Activated naive CD8-positive, alpha-beta T cell treated with anti-CD3 and anti-CD28 coated beads, Interleukin-2, amount 50 U/mL, for 24 hours (primary cell): ENCODE results near the gene MCOLN2.
A peak's percentile ranks its signal among the peaks of the same experiment; 100 is the strongest.

Experiments
- ATAC-seq: fragments of 150-1000 bp; cut with Tn5 transposase; one replicate; pipeline ENCODE4 v1.10.0; 2021
- DNase-seq: peaks from one replicate; pipeline ENCODE4 v3.0.0; 2021
- H3K27ac Mint-ChIP-seq: one replicate; pipeline ENCODE4 v1.8.0; 2021; ENCODE audit warnings: mild to moderate bottlenecking, mixed read lengths
- H3K27me3 Mint-ChIP-seq: one replicate; pipeline ENCODE4 v1.8.0; 2021; ENCODE audit warnings: mixed read lengths
- H3K36me3 Mint-ChIP-seq: one replicate; pipeline ENCODE4 v1.8.0; 2021; ENCODE audit warnings: low read depth, mixed read lengths
- H3K4me1 Mint-ChIP-seq: one replicate; pipeline ENCODE4 v1.8.0; 2021; ENCODE audit warnings: mixed read lengths
- H3K4me3 Mint-ChIP-seq: one replicate; pipeline ENCODE4 v1.8.0; 2021; ENCODE audit warnings: mild to moderate bottlenecking, moderate library complexity, mixed read lengths
- H3K9me3 Mint-ChIP-seq: one replicate; pipeline ENCODE4 v1.8.0; 2021; ENCODE audit warnings: mixed read lengths

Gene MCOLN2

DNA sequence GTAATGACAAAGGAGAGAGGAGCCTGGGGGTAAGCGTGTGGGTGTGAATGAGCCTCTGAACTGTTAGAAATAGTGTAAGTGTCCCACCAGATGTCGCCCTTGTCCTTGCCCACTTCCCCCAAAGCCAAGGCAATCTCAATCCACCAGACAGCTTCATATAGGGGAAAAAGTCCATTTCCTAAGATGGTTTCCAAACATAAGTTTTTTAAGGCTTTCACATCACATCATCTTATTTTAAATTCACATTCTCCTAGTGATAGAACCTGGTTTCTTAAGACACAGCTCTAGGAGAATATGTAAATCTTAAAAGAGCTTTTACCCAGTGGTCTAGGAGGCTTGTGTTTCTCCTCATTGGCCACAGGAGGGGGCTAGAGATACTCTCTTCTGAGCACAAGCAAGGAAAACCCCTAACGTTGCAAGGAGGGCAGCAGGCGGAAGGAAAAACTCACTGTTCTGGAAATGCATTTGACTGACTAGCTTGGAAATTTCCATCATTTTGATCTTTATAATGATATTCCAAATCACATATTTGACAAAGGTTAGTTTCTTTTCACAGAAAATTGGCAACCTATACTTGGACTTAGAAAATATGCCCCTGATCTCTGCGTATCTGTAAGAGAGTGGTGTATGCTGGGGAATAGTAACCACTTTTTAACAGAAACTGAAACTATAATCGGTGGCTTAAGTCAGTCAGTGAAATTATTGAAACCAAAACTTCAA is 52.0 kb downstream of the MCOLN2 start:
- ATAC-seq (peak; percentile 90), DNase-seq (peak; percentile 68)
- peaks cover 19% of the 10 kb centered on the region for H3K4me1 Mint-ChIP-seq
- peak overlapping the region; percentile 95 for H3K27ac Mint-ChIP-seq
- H3K27me3 Mint-ChIP-seq: no peaks in the 10 kb centered on the region
- H3K9me3 Mint-ChIP-seq: peaks cover 5% of the 10 kb centered on the region
- H3K4me3 Mint-ChIP-seq: peak overlapping the region; percentile 80
- peaks cover 30% of the 10 kb centered on the region for H3K36me3 Mint-ChIP-seq

DNA sequence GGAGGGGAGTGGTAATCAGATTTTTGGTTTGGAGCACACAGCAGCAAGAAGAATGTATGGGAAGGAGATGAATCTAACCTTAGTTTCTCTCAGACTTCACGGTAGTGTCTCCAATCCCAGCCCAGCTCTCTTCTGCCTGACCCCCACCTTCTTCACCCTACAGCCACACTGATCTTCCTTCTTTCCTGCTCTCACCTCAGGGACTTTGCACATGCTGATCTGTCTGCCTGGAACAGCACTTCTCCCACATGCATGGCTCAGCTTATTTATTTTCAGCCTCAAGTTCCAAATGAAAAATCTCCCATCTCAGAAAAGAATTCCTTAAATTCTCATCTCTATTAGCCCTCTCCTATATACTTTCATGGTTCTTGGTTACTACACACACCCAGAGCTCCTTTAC is 55.1 kb downstream of the MCOLN2 start:
- Mint-ChIP-seq H3K27ac (no peak overlapping the region), H3K4me3 (no peak overlapping the region), H3K9me3 (no peaks in the 10 kb centered on the region), H3K36me3 (peaks cover 11% of the 10 kb centered on the region), H3K27me3 (no peaks in the 10 kb centered on the region), H3K4me1 (peaks cover 19% of the 10 kb centered on the region)
- DNase-seq (no peak), ATAC-seq (no peak)

DNA sequence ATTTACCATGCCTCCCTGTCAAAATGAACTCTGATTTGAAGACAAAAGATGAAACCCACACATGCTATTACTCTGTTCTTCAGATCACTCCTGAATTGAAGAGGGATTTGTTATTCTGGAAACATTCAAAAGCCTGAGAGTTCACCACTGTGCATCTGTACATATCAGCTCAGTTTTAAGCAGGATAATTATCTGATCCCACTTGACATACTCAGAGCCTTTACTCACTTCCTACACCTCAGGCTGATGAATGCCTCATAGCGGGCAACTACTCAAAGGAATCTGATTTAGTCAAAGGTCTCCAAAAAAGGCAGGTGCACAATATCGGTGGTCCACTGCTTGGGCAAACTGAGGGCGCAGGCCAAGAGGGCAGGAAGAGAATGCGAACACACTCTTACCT is 56.4 kb downstream of the MCOLN2 start:
- Mint-ChIP-seq H3K4me3 (no peak overlapping the region), H3K36me3 (peaks cover 4% of the 10 kb centered on the region), H3K27ac (no peak overlapping the region), H3K4me1 (peaks cover 12% of the 10 kb centered on the region), H3K9me3 (no peaks in the 10 kb centered on the region), H3K27me3 (no peaks in the 10 kb centered on the region)
- DNase-seq (no peak), ATAC-seq (no peak)

DNA sequence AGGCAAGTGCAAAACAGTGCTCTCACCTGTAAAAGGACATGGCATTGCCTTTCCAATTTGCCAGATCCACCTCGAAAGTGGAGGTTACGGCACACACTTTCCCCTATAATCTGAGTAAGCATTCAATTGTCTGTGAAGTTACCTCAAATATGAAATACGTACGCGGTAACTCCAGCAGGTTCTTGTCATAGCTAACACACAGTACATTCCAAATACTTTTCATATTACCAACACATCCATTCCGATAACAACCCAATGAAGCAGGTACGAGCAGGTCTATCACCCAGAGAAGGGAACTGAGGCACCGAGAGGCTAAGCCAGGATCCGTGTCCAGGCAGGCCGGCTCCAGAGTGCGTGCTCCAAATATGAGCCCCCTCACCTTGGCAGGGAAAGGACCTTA is 57.2 kb downstream of the MCOLN2 start:
- DNase-seq (no peak), ATAC-seq (no peak)
- no peaks in the 10 kb centered on the region for H3K27me3 Mint-ChIP-seq
- peaks cover 5% of the 10 kb centered on the region for H3K4me1 Mint-ChIP-seq
- no peaks in the 10 kb centered on the region for H3K9me3 Mint-ChIP-seq
- peaks cover 2% of the 10 kb centered on the region for H3K36me3 Mint-ChIP-seq
- no peak overlapping the region for H3K4me3 Mint-ChIP-seq
- no peak overlapping the region for H3K27ac Mint-ChIP-seq

DNA sequence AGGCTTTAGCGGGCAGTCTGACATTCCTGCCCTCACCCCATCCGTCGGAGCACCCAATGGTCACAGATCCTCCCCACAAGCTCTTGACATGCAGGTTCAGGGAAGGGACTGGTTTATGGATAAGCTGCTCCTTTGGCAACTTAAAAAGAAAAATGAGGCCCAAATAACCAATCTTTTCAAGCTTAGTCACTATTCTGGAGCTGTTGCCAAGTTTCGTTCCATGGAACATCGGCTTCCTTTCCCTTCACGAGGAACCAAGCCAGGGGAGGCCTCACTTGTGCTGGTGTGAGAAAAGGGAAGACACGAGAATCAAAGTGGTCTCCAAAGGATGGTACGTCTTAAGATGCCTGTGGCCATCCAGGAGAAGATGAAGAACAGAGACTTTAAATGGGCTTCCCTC is 57.8 kb downstream of the MCOLN2 start:
- Mint-ChIP-seq H3K27me3 (no peaks in the 10 kb centered on the region), H3K9me3 (no peaks in the 10 kb centered on the region), H3K36me3 (peaks cover 2% of the 10 kb centered on the region), H3K27ac (no peak overlapping the region), H3K4me1 (no peaks in the 10 kb centered on the region), H3K4me3 (no peak overlapping the region)
- ATAC-seq: no peak
- no peak for DNase-seq

DNA sequence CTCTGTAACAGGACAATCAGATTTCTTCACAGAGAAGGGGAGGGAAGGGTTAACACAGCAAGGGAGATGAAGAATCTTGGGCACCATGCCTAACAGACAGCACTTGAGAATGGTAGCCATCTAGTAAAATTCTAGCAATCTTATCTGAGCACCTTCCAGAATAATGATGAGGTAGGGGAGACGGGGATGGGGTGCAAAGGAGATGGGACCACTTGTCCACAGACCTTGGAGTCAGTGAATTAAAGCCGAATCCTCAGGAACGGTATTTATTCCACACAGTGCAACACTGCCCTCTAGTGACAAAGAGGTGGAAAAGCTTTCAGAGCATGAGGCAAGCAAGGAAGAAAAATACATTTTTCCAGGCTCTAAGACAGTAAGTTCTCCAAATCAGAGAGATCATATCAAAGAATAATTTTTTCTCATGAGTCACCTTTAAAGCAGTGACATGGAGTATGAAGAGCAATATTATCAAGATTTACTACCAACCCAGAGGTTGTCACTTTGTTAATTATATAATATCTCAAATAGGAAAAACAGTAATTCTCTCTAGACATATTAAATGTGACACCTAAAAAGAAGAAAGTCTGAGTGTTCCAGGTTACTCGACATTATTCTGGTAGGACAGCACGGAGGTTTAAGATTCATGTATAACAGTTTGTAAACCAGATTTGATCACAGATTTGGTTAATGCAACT is 60.6 kb downstream of the MCOLN2 start:
- Mint-ChIP-seq H3K4me1 (no peaks in the 10 kb centered on the region), H3K9me3 (no peaks in the 10 kb centered on the region), H3K4me3 (no peak overlapping the region), H3K27ac (no peak overlapping the region), H3K36me3 (peaks cover 2% of the 10 kb centered on the region), H3K27me3 (no peaks in the 10 kb centered on the region)
- no peak for ATAC-seq
- DNase-seq: no peak

DNA sequence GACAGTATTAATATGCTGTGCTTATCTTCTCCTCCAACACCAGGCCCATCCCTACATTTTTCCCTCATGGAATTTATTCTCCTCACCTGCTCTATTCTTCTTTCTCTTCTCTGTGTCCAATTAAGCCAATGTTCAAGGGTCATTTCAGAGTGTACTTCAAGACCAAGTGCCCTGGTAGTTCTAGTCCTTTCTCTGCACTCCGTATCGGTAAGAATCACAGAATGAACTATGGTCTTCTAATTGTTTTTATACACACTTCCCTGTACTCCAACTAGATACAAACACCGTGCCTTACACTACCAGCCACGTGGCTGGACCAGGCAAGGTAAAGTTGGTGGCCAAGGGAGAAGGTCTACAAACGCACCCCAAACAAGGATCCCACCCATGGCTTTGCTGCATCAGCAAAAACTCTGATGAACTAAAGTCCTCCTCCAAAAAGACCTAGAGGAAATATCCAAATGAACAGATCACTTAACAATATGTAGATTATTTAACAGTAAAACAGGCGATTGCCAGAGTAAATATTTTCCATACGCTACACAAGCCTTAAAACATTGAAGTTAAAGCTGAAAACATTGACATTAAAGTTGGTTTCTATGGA is 63.8 kb downstream of the MCOLN2 start:
- no peak for ATAC-seq
- Mint-ChIP-seq H3K4me1 (peaks cover 19% of the 10 kb centered on the region), H3K9me3 (no peaks in the 10 kb centered on the region)

DNA sequence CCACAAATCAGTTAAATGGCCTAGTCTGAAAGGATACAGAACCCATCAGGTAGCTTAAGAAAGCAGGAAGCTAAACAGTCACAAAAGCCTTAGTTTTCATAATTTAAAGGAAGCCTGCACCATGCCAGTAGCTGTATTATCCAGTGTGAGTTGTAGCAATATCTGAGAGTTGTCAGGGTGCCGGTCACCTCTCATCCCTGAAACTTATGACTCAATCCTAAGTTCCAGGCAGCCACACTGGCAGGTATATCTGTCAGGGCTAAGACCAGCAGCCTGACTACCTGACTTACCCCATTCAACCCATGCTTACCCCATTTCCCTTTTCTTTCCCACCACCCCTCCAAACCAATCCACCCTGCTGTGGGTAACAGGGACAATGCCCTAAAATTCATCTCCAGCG is 66.1 kb downstream of the MCOLN2 start:
- Mint-ChIP-seq H3K36me3 (peaks cover 6% of the 10 kb centered on the region), H3K9me3 (no peaks in the 10 kb centered on the region), H3K27me3 (no peaks in the 10 kb centered on the region), H3K4me3 (no peak overlapping the region), H3K27ac (no peak overlapping the region), H3K4me1 (peaks cover 19% of the 10 kb centered on the region)
- ATAC-seq (no peak), DNase-seq (no peak)

More for the DNA sequence above, 63.8 kb downstream of the MCOLN2 start:
- Mint-ChIP-seq H3K36me3 (peaks cover 5% of the 10 kb centered on the region), H3K4me3 (no peak overlapping the region), H3K27me3 (no peaks in the 10 kb centered on the region), H3K27ac (no peak overlapping the region)
- DNase-seq: no peak

DNA sequence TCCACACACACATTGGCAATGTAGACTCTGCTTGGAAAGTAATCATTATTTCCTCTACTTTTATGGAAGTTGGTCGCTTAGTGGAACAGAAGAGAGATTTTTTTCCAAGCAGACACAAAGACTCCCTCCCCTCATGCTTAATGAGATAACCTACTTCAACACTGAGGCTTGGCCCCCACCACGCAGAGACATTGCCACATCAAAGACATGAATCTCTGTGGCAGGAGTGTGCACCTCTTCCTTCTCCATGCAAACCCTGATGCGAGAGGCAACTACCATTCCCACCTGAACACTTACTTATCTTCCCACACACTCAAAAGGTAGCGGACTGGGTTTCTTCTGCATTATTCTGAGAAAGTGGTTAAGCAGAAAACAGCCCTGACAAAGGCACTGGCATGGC is 66.6 kb downstream of the MCOLN2 start:
- peaks cover 19% of the 10 kb centered on the region for H3K4me1 Mint-ChIP-seq
- no peak overlapping the region for H3K27ac Mint-ChIP-seq
- no peaks in the 10 kb centered on the region for H3K27me3 Mint-ChIP-seq
- DNase-seq: no peak
- no peak for ATAC-seq
- H3K4me3 Mint-ChIP-seq: no peak overlapping the region
- peaks cover 6% of the 10 kb centered on the region for H3K36me3 Mint-ChIP-seq
- no peaks in the 10 kb centered on the region for H3K9me3 Mint-ChIP-seq

DNA sequence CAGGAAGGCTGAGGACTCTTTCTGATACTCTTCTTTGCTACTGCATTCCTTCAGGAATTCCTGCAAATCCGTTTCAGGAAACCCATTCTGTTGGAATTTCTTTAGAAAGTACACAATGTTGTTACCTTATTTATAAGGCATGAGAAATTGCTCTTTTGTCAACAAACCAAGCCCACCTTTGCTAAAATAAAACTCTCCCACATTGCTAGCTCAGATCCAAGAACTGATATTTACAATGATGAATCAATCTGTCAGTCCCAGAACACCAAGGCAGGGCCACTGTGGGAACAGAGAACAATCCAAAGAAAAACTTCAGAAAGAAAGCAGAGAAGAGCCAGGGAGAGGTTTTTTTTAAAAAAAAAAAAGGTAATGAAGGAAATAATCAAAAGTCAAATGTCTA is 67.3 kb downstream of the MCOLN2 start:
- Mint-ChIP-seq H3K27me3 (no peaks in the 10 kb centered on the region), H3K9me3 (no peaks in the 10 kb centered on the region), H3K27ac (no peak overlapping the region), H3K36me3 (peaks cover 6% of the 10 kb centered on the region), H3K4me3 (no peak overlapping the region), H3K4me1 (peaks cover 19% of the 10 kb centered on the region)
- ATAC-seq: no peak
- no peak for DNase-seq

DNA sequence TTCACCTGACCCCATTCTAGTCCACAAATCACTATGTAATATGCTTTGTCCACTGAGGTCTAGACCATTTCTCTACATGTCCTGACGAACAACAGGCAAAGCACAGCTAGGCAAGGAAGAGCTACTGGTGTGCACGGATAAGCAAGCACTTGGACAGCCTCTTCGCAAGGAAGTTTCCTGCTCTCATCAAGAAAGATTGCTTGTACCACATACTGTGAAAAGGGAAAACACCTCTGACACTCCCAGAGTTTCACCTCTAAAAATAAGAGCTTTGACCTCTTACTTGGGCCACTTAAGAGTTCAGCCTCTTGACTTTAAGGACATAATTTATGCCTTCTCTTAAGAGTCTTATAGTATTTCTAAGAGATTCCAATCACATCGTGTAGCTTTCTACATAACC is 67.9 kb downstream of the MCOLN2 start:
- Mint-ChIP-seq H3K27me3 (no peaks in the 10 kb centered on the region), H3K36me3 (peaks cover 6% of the 10 kb centered on the region)

DNA sequence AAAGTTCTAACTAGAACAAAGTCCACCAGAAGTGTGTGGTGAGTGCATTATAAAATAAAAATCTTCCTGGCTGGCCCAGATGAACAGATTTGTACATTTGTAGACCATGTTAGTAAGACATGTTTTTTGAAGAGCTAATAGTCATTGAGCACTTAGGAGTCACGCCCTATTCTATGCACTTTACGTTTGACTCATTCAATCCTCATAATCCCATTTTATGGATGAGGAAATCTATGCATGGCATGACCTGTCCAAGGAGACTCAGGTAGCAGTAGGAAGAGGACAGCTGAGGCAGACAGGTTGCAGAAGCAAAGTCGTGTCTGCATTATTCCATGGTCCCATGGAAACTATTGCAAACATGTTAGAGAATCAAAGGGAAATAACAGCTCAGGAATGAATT is 73.6 kb downstream of the MCOLN2 start:
- H3K36me3 Mint-ChIP-seq: peaks cover 4% of the 10 kb centered on the region
- no peaks in the 10 kb centered on the region for H3K27me3 Mint-ChIP-seq
- H3K4me3 Mint-ChIP-seq: no peak overlapping the region
- no peak overlapping the region for H3K27ac Mint-ChIP-seq
- no peaks in the 10 kb centered on the region for H3K4me1 Mint-ChIP-seq
- H3K9me3 Mint-ChIP-seq: no peaks in the 10 kb centered on the region
- ATAC-seq: no peak
- DNase-seq: no peak

More for the DNA sequence above, 67.9 kb downstream of the MCOLN2 start:
- Mint-ChIP-seq H3K4me1 (peaks cover 19% of the 10 kb centered on the region), H3K4me3 (no peak overlapping the region), H3K27ac (no peak overlapping the region), H3K9me3 (no peaks in the 10 kb centered on the region)
- peak; percentile 43 for ATAC-seq
- DNase-seq: no peak

DNA sequence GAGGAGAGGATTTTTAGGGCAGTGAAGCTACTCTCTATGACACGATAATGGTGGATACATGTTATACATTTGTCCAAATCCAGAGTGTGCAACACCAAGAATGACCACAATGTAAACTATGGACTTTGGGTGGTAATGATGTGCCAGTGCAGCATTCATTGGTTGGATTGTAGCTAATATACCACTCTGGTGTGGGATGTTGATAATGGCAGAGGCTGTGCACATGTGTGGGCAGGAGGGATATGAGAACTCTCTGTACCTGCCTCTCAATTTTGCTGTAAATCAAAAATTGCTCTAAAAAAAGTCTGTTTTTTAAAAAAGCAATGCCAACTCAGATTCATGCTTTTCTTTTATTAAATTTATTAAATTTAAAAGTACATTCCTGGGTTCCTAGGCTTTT is 76.8 kb downstream of the MCOLN2 start:
- Mint-ChIP-seq H3K27me3 (no peaks in the 10 kb centered on the region), H3K4me3 (no peak overlapping the region), H3K27ac (no peak overlapping the region), H3K36me3 (no peaks in the 10 kb centered on the region), H3K4me1 (peaks cover 5% of the 10 kb centered on the region), H3K9me3 (no peaks in the 10 kb centered on the region)
- ATAC-seq (no peak), DNase-seq (no peak)

DNA sequence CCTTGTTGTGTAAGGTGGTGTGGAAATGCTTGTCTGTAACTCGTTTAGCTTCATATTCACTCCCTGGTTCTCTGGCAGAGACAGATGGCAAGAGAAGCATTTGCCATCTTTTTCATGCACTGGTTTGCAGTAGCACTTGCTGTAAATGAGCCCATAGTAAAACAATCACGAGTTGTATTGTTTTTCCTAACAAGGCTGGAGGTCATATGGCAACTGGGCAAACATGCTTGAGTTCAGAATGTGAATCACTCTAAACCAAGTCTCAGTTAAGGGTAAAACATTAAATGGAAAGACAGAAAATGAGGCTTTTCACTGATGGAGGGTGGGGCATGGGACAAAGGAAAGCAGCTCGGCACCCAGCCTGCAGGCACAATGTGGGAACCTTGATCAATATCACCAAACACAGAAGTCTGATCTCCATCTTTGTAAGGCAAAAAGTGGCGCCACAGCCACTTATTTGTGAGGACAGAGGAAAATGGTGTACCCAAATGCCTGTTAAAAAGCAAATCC is 77.4 kb downstream of the MCOLN2 start:
- Mint-ChIP-seq H3K4me1 (peaks cover 5% of the 10 kb centered on the region), H3K27ac (no peak overlapping the region), H3K4me3 (no peak overlapping the region), H3K36me3 (no peaks in the 10 kb centered on the region), H3K9me3 (no peaks in the 10 kb centered on the region), H3K27me3 (no peaks in the 10 kb centered on the region)
- DNase-seq (no peak), ATAC-seq (no peak)

DNA sequence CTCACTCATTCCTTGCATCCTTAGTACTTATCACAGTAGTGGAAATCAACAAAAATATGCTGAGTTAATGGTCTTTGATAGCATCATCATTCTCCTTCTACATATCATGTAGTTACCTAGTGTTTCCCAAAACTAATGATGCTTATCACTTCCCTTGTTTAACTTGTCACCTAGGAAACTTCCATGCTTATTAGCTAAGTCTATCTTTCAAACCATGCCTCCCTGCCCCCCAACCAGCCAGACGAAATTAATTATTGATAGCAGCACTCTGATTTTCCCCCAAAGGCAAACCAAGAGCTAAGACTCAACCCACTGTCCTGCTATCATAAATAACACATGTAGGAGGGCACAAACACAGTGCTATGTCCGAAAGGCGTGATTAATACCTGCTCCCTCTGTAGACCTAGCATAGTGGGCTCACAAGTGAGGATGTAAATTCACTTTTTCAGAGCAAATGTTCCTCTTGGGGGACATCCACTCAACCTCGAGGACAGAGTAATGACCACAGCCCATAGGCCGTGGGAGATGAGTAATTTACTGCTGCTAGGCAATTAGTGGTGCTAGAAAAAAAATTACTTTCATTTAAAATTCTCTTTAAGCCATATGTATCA is 78.1 kb downstream of the MCOLN2 start:
- DNase-seq (no peak), ATAC-seq (no peak)
- Mint-ChIP-seq H3K4me3 (no peak overlapping the region), H3K4me1 (peaks cover 5% of the 10 kb centered on the region), H3K9me3 (no peaks in the 10 kb centered on the region), H3K36me3 (no peaks in the 10 kb centered on the region), H3K27me3 (no peaks in the 10 kb centered on the region), H3K27ac (no peak overlapping the region)
